ENCODE measurements around the gene PRR23E. TPM values are rescaled to one million over a fixed set of nuclear protein-coding genes. Genes with fewer than 3 reads are reported as not detected.

Gene PRR23E
- total and polyA plus RNA-seq, 2 experiments from 2014 or later = not detected

DNA sequence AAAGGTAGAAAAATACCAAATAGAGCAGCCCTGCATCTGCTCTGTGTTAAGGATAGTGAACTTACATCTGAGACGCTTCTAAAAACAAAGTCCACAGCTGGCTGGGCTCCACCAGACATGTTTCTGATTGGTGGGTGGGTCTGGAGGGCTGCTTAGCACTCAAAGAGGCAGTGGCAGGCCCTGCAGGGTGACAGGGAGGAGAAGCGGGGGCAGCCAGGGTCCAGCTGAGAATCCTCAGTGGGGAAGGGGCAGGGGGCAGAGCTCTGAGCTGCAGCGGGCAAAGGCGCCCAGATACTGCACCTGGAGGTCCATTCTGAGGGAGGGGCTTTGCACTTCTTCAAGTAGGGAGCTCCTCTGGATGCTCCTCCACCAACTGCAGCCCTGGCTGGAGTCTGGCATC is 28.1 kb downstream of the PRR23E start:
- Mint-ChIP-seq H3K36me3 (ENCODE audit: low read depth) (peaks cover 6% of the 10 kb centered on the region; the same call in 2 of the 3 replicates), H3K27ac (no peak overlapping the region), H3K4me3 (no peak overlapping the region), H3K27me3 (ENCODE audit: insufficient read depth, low read depth, poor library complexity) (peaks cover 2% of the 10 kb centered on the region), H3K4me1 (0 out of 3 replicates have a peak, but pooled peaks cover 5% of the 10 kb centered on the region), H3K9me3 (peaks cover 17% of the 10 kb centered on the region)
- H3K36me3 ChIP-seq (ENCODE audit: insufficient read depth) = no peaks in the 10 kb centered on the region
- H3K27me3 ChIP-seq (ENCODE audit: insufficient read depth) = no peaks in the 10 kb centered on the region
- no peak overlapping the region for H3K4me2 ChIP-seq
- H3F3A ChIP-seq (replicated peaks; ENCODE audit: low read depth) = no peaks in the 10 kb centered on the region
- TF ChIP-seq CTCF (conservative IDR thresholded peaks at IDR 0.05; ENCODE audit: low read depth in 2 of 2) = no peak
- H3K4me3 ChIP-seq = no peak overlapping the region
- no peak for DNase-seq (ENCODE audit: low spot score)
- no peak for ATAC-seq
- no peak overlapping the region for H2AFZ ChIP-seq
- no peak overlapping the region for H3K27ac ChIP-seq (ENCODE audit: low read depth)
- no peaks in the 10 kb centered on the region for H3K9me2 ChIP-seq (ENCODE audit: insufficient read depth)
- H4K20me1 ChIP-seq (replicated peaks; ENCODE audit: insufficient read depth) = no peaks in the 10 kb centered on the region
- H3K79me2 ChIP-seq (replicated peaks; ENCODE audit: insufficient read depth) = no peaks in the 10 kb centered on the region
- H3K4me1 ChIP-seq (ENCODE audit: insufficient read depth) = no peaks in the 10 kb centered on the region

DNA sequence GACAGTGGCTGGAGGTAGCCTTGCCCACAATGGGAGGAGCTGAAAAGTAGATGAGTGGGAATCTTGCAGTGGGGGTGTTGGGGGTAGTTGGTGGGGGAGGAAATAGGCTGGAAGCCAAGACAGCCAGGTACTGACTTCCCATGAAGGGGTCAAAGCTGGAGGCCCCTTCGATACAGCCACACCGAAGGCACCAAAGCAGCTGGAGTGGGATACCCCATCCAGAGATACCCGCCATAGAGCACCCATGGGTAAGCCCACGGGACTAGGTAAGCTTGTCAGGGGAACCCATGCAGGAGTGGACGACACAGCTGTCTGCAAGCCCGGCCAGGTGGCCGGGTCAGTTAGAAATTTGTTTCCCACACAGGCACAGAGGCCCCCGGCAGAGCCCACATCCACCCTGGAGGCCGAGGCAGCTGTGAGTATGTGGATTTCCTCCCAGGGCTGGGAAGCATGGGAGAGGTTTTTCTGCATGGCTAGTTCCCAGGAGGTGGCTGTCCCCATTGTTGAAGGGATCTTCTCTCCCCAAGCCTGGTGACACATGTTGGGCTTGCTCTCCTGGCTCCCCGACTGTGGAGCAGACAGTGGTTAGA is 28.6 kb downstream of the PRR23E start:
- Mint-ChIP-seq H3K9me3 (peaks cover 22% of the 10 kb centered on the region), H3K27me3 (ENCODE audit: insufficient read depth, low read depth, poor library complexity) (peaks cover 4% of the 10 kb centered on the region), H3K27ac (no peak overlapping the region), H3K4me3 (no peak overlapping the region), H3K4me1 (0 out of 3 replicates have a peak, but pooled peaks cover 5% of the 10 kb centered on the region), H3K36me3 (ENCODE audit: low read depth) (peaks cover 10% of the 10 kb centered on the region; the same call in 2 of the 3 replicates)
- Histone ChIP-seq H4K20me1 (replicated peaks; ENCODE audit: insufficient read depth) (no peaks in the 10 kb centered on the region), H3K27me3 (ENCODE audit: insufficient read depth) (no peaks in the 10 kb centered on the region), H2AFZ (no peak overlapping the region), H3K79me2 (replicated peaks; ENCODE audit: insufficient read depth) (no peaks in the 10 kb centered on the region), H3K4me2 (no peak overlapping the region), H3F3A (replicated peaks; ENCODE audit: low read depth) (no peaks in the 10 kb centered on the region), H3K4me1 (ENCODE audit: insufficient read depth) (no peaks in the 10 kb centered on the region), H3K4me3 (no peak overlapping the region), H3K36me3 (ENCODE audit: insufficient read depth) (no peaks in the 10 kb centered on the region), H3K9me2 (ENCODE audit: insufficient read depth) (no peaks in the 10 kb centered on the region), H3K27ac (ENCODE audit: low read depth) (no peak overlapping the region)
- no peak for DNase-seq (ENCODE audit: low spot score)
- TF ChIP-seq CTCF (conservative IDR thresholded peaks at IDR 0.05; ENCODE audit: low read depth in 2 of 2) = no peak
- ATAC-seq = no peak

DNA sequence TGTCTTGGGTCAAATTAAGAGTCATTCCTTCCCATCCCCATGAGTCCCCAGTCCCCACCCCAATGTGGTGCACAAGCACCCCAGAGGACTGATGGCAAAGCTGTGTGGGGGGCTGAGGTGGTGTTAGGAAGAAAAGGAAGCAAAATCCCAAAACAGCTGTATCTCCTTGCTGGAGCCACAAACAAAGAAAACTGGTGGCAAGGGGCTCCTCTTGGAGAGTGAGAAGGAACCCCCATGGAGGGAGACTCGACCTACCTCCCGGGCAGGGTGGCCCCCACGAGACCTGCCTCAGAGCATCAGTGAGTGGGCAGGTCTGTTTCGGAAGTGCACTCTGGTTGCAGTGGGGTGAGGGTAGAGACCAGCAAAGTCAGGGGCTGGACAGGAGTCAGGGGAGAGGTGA is 29.2 kb downstream of the PRR23E start:
- 0 out of 3 replicates have a peak, but pooled peaks cover 5% of the 10 kb centered on the region for H3K4me1 Mint-ChIP-seq

More for the DNA sequence above, 29.2 kb downstream of the PRR23E start:
- no peaks in the 10 kb centered on the region for H3K4me1 ChIP-seq (ENCODE audit: insufficient read depth)
- Mint-ChIP-seq H3K27ac (no peak overlapping the region), H3K36me3 (ENCODE audit: low read depth) (peaks cover 10% of the 10 kb centered on the region; the same call in 2 of the 3 replicates), H3K4me3 (no peak overlapping the region), H3K27me3 (ENCODE audit: insufficient read depth, low read depth, poor library complexity) (peaks cover 4% of the 10 kb centered on the region), H3K9me3 (peaks cover 26% of the 10 kb centered on the region)
- H3K27ac ChIP-seq (ENCODE audit: low read depth) = no peak overlapping the region
- TF ChIP-seq, protein P1, sequence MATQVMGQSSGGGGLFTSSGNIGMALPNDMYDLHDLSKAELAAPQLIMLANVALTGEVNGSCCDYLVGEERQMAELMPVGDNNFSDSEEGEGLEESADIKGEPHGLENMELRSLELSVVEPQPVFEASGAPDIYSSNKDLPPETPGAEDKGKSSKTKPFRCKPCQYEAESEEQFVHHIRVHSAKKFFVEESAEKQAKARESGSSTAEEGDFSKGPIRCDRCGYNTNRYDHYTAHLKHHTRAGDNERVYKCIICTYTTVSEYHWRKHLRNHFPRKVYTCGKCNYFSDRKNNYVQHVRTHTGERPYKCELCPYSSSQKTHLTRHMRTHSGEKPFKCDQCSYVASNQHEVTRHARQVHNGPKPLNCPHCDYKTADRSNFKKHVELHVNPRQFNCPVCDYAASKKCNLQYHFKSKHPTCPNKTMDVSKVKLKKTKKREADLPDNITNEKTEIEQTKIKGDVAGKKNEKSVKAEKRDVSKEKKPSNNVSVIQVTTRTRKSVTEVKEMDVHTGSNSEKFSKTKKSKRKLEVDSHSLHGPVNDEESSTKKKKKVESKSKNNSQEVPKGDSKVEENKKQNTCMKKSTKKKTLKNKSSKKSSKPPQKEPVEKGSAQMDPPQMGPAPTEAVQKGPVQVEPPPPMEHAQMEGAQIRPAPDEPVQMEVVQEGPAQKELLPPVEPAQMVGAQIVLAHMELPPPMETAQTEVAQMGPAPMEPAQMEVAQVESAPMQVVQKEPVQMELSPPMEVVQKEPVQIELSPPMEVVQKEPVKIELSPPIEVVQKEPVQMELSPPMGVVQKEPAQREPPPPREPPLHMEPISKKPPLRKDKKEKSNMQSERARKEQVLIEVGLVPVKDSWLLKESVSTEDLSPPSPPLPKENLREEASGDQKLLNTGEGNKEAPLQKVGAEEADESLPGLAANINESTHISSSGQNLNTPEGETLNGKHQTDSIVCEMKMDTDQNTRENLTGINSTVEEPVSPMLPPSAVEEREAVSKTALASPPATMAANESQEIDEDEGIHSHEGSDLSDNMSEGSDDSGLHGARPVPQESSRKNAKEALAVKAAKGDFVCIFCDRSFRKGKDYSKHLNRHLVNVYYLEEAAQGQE (IDR thresholded peaks at IDR 0.05; ENCODE audit: unreplicated experiment) = no peak
- TF ChIP-seq EZH2 (IDR thresholded peaks at IDR 0.05; ENCODE audit: low read depth, unreplicated experiment) (no peak), EZH2phosphoT487 (IDR thresholded peaks at IDR 0.05; ENCODE audit: unreplicated experiment) (no peak), STAT1 (IDR thresholded peaks at IDR 0.05; ENCODE audit: unreplicated experiment) (no peak), ZNF331 (CRISPR knock-in tag; IDR thresholded peaks at IDR 0.05; ENCODE audit: low read depth) (no peak), JUNB (IDR thresholded peaks at IDR 0.05; ENCODE audit: unreplicated experiment) (no peak)
- DNase-seq (ENCODE audit: low spot score) (no peak), ATAC-seq (no peak)
- H3K4me3 ChIP-seq = no peak overlapping the region
- H4K20me1 ChIP-seq (replicated peaks; ENCODE audit: insufficient read depth) = no peaks in the 10 kb centered on the region
- H3K9me2 ChIP-seq (ENCODE audit: insufficient read depth) = no peaks in the 10 kb centered on the region
- H3K27me3 ChIP-seq (ENCODE audit: insufficient read depth) = no peaks in the 10 kb centered on the region
- H3F3A ChIP-seq (replicated peaks; ENCODE audit: low read depth) = no peaks in the 10 kb centered on the region
- no peak overlapping the region for H3K4me2 ChIP-seq
- H3K36me3 ChIP-seq (ENCODE audit: insufficient read depth) = no peaks in the 10 kb centered on the region
- H2AFZ ChIP-seq = no peak overlapping the region
- no peaks in the 10 kb centered on the region for H3K79me2 ChIP-seq (replicated peaks; ENCODE audit: insufficient read depth)

Data from GM23338 (cell line).